ENCODE measurements around the gene AP2B1.

DNA sequence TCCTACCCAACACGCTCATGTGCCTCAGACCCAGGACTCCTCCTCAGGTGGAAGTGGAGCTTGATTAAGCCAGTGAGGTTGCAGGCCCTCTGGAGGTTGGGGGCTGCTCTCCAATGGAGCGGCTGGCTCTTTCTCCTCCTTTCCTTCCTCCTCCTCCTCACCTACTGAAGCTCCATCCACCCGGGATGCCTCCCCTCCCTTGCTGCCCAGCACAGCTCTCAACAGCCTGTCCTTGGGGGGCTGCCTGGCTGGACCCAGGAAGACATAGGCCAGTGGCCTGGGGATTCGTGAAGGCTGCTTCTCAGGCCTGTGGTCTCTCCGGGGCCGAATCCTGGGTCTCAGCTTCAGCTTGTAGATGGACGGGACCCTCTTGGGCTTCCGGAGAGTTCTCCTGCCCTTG is 157.7 kb downstream of the AP2B1 start:
- TF ChIP-seq GABPA (IDR thresholded peaks at IDR 0.05 in 1 of 2, conservative IDR thresholded peaks at IDR 0.05 in 1 of 2) (no peak), RAD21 (IDR thresholded peaks at IDR 0.05) (no peak), TAF1 (conservative IDR thresholded peaks at IDR 0.05) (no peak), HNF4A (conservative IDR thresholded peaks at IDR 0.05) (no peak), NR2F2 (IDR thresholded peaks at IDR 0.05) (no peak), YY1 (IDR thresholded peaks at IDR 0.05) (no peak), JUND (IDR thresholded peaks at IDR 0.05) (no peak)
- TF ChIP-seq, protein P1, sequence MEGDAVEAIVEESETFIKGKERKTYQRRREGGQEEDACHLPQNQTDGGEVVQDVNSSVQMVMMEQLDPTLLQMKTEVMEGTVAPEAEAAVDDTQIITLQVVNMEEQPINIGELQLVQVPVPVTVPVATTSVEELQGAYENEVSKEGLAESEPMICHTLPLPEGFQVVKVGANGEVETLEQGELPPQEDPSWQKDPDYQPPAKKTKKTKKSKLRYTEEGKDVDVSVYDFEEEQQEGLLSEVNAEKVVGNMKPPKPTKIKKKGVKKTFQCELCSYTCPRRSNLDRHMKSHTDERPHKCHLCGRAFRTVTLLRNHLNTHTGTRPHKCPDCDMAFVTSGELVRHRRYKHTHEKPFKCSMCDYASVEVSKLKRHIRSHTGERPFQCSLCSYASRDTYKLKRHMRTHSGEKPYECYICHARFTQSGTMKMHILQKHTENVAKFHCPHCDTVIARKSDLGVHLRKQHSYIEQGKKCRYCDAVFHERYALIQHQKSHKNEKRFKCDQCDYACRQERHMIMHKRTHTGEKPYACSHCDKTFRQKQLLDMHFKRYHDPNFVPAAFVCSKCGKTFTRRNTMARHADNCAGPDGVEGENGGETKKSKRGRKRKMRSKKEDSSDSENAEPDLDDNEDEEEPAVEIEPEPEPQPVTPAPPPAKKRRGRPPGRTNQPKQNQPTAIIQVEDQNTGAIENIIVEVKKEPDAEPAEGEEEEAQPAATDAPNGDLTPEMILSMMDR (IDR thresholded peaks at IDR 0.05; ENCODE audit: low read depth, low read length, missing input control): no peak
- TF ChIP-seq, protein P2, sequence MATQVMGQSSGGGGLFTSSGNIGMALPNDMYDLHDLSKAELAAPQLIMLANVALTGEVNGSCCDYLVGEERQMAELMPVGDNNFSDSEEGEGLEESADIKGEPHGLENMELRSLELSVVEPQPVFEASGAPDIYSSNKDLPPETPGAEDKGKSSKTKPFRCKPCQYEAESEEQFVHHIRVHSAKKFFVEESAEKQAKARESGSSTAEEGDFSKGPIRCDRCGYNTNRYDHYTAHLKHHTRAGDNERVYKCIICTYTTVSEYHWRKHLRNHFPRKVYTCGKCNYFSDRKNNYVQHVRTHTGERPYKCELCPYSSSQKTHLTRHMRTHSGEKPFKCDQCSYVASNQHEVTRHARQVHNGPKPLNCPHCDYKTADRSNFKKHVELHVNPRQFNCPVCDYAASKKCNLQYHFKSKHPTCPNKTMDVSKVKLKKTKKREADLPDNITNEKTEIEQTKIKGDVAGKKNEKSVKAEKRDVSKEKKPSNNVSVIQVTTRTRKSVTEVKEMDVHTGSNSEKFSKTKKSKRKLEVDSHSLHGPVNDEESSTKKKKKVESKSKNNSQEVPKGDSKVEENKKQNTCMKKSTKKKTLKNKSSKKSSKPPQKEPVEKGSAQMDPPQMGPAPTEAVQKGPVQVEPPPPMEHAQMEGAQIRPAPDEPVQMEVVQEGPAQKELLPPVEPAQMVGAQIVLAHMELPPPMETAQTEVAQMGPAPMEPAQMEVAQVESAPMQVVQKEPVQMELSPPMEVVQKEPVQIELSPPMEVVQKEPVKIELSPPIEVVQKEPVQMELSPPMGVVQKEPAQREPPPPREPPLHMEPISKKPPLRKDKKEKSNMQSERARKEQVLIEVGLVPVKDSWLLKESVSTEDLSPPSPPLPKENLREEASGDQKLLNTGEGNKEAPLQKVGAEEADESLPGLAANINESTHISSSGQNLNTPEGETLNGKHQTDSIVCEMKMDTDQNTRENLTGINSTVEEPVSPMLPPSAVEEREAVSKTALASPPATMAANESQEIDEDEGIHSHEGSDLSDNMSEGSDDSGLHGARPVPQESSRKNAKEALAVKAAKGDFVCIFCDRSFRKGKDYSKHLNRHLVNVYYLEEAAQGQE (IDR thresholded peaks at IDR 0.05): no peak

Measured in liver (tissue), 3 donors.